ENCODE measurements around the gene REV3L. TPM values are rescaled to one million over a fixed set of nuclear protein-coding genes. Genes with fewer than 3 reads are reported as not detected.

Gene REV3L
- total and polyA plus RNA-seq, 2 donors (not counting 1 experiment from before 2014, with no cell fraction given) = 4.7 to 37.9 TPM

DNA sequence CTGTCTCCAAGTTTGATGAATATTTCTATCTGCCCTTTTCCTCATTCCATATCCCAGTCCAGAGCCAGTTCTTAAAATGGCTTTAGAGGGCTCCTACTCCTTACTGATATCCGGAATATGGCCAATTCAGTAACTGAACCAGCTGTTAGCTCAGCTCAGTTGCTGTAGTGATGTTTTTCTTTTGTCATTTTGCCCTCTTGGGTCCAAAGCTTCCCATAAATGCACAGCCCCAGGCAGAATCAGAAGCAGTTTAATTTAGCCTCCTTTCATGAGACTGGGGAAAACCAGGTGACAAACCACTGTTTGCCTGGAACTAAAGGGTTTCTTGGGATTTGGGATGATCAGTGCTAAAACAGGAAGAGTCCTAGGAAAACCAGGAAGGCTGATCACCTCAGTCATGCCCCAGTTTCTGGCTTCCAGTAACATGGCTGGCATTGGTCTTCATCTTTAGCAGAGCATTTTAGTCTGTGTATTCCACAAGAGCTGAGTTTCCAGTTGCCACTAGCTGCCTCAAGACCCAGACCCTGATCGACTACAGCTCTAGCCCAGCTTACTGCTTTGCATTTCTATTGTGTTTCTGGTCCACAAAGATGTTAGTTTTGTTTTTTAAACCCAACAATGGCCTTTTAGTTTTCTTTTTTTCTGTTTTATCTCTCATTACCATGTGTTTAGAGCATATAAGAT lies 40.6 kb upstream of the REV3L start:
- no peaks in the 10 kb centered on the region for H3K36me3 ChIP-seq (replicated peaks in 1 of 2; ENCODE audit: control extremely low read depth in 1 of 2, control insufficient read depth in 1 of 2, extremely low read depth in 1 of 2, insufficient read depth in 2 of 2, low read length in 1 of 2)
- ChIA-PET CTCF (no interaction called here), POLR2A (no interaction called here)
- H3K27me3 ChIP-seq (replicated peaks in 1 of 4; ENCODE audit: control extremely low read depth in 1 of 4, control insufficient read depth in 3 of 4, insufficient read depth in 4 of 4, low read length in 3 of 4) = no peaks in the 10 kb centered on the region
- no peak for ATAC-seq (ENCODE audit: low read depth)
- no peak overlapping the region for H3K4me2 ChIP-seq (replicated peaks; ENCODE audit: low read depth, low read length, poor library complexity, severe bottlenecking)
- 88% methylated on average over 1 of the region's 2 CpGs for WGBS (ENCODE audit: insufficient coverage)
- no peak overlapping the region for H3K27ac ChIP-seq (ENCODE audit: low read length in 2 of 2)
- no peaks in the 10 kb centered on the region for H3K4me1 ChIP-seq (ENCODE audit: control insufficient read depth in 2 of 2, insufficient read depth in 2 of 2, low read length in 2 of 2)
- no peaks in the 10 kb centered on the region for H4K20me1 ChIP-seq (ENCODE audit: control insufficient read depth, insufficient read depth, low read length, poor library complexity, severe bottlenecking)
- no peak overlapping the region for H3K4me3 ChIP-seq (ENCODE audit: control extremely low read depth in 1 of 5, extremely low read depth in 1 of 5, insufficient read depth in 1 of 5, low read depth in 2 of 5, low read length in 4 of 5)
- Mint-ChIP-seq H3K4me3 (no peak overlapping the region), H3K9me3 (ENCODE audit: insufficient read depth) (no peaks in the 10 kb centered on the region), H3K27ac (no peak overlapping the region), H3K27me3 (no peaks in the 10 kb centered on the region), H3K4me1 (peaks cover 6% of the 10 kb centered on the region)
- intact Hi-C loops (cut with micrococcal nuclease) = no loop called here
- no peak for DNase-seq
- no peak overlapping the region for H2AFZ ChIP-seq (ENCODE audit: insufficient read depth, low read depth, low read length, poor library complexity, severe bottlenecking)
- no peaks in the 10 kb centered on the region for H3K79me2 ChIP-seq (ENCODE audit: control insufficient read depth, insufficient read depth, low read length)
- H3K9me3 ChIP-seq (ENCODE audit: control extremely low read depth in 1 of 3, control insufficient read depth in 2 of 3, insufficient read depth in 1 of 3, low read length in 2 of 3) = peaks cover 0 to 4% (median 0%) of the 10 kb centered on the region in 3 donors
- H3K9ac ChIP-seq (ENCODE audit: low read length) = no peak overlapping the region
- TF ChIP-seq, protein P1, sequence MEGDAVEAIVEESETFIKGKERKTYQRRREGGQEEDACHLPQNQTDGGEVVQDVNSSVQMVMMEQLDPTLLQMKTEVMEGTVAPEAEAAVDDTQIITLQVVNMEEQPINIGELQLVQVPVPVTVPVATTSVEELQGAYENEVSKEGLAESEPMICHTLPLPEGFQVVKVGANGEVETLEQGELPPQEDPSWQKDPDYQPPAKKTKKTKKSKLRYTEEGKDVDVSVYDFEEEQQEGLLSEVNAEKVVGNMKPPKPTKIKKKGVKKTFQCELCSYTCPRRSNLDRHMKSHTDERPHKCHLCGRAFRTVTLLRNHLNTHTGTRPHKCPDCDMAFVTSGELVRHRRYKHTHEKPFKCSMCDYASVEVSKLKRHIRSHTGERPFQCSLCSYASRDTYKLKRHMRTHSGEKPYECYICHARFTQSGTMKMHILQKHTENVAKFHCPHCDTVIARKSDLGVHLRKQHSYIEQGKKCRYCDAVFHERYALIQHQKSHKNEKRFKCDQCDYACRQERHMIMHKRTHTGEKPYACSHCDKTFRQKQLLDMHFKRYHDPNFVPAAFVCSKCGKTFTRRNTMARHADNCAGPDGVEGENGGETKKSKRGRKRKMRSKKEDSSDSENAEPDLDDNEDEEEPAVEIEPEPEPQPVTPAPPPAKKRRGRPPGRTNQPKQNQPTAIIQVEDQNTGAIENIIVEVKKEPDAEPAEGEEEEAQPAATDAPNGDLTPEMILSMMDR (IDR thresholded peaks at IDR 0.05) = no peak
- TF ChIP-seq EZH2 (IDR thresholded peaks at IDR 0.05; ENCODE audit: borderline replicate concordance, insufficient read depth, low read depth, low read length, poor library complexity, severe bottlenecking) = no peak

DNA sequence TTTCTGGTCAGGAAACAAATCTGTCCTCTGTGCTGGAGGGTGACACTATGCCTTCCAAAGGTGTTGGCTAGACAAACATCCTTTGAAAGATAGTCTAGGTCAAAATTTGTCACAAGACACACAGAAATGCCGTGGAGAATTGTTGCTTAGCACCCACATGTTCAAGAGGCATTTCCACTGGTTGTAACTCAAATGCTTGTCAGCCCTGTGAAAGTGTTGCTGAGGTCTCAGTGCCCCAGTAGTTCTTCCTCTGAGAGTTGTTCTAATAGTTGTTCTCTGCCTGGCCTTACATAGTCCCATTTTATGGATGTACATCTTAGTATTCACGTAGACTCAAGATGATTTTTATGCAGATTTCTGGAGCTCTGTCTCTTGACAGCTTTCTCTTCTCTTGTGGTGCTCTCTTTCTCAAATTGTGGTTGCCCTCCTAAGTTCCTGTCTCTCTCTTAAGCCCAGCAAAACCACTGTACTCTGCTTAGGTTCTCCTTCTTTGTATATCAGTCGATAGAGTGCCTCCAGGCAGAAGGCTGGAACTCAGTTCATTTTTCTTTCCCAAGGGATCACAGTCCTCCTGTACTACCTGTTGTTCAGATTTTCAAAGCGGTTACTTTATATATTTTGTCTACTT lies 39.5 kb upstream of the REV3L start:
- CTCF ChIA-PET = no interaction called here
- ATAC-seq (ENCODE audit: low read depth) = no peak

More for the DNA sequence above, 39.5 kb upstream of the REV3L start:
- Mint-ChIP-seq H3K9me3 (ENCODE audit: insufficient read depth) (no peaks in the 10 kb centered on the region), H3K4me3 (no peak overlapping the region), H3K27ac (no peak overlapping the region), H3K27me3 (no peaks in the 10 kb centered on the region), H3K4me1 (peaks cover 6% of the 10 kb centered on the region)
- Histone ChIP-seq H2AFZ (ENCODE audit: insufficient read depth, low read depth, low read length, poor library complexity, severe bottlenecking) (no peak overlapping the region), H4K20me1 (ENCODE audit: control insufficient read depth, insufficient read depth, low read length, poor library complexity, severe bottlenecking) (no peaks in the 10 kb centered on the region), H3K4me3 (ENCODE audit: control extremely low read depth in 1 of 5, extremely low read depth in 1 of 5, insufficient read depth in 1 of 5, low read depth in 2 of 5, low read length in 4 of 5) (no peak overlapping the region), H3K9ac (ENCODE audit: low read length) (no peak overlapping the region), H3K4me1 (ENCODE audit: control insufficient read depth in 2 of 2, insufficient read depth in 2 of 2, low read length in 2 of 2) (no peaks in the 10 kb centered on the region), H3K4me2 (replicated peaks; ENCODE audit: low read depth, low read length, poor library complexity, severe bottlenecking) (no peak overlapping the region), H3K9me3 (ENCODE audit: control extremely low read depth in 1 of 3, control insufficient read depth in 2 of 3, insufficient read depth in 1 of 3, low read length in 2 of 3) (peaks cover 0 to 4% (median 0%) of the 10 kb centered on the region in 3 donors), H3K27ac (ENCODE audit: low read length in 2 of 2) (no peak overlapping the region), H3K27me3 (replicated peaks in 1 of 4; ENCODE audit: control extremely low read depth in 1 of 4, control insufficient read depth in 3 of 4, insufficient read depth in 4 of 4, low read length in 3 of 4) (no peaks in the 10 kb centered on the region), H3K79me2 (ENCODE audit: control insufficient read depth, insufficient read depth, low read length) (no peaks in the 10 kb centered on the region), H3K36me3 (replicated peaks in 1 of 2; ENCODE audit: control extremely low read depth in 1 of 2, control insufficient read depth in 1 of 2, extremely low read depth in 1 of 2, insufficient read depth in 2 of 2, low read length in 1 of 2) (no peaks in the 10 kb centered on the region)
- intact Hi-C loops (cut with micrococcal nuclease) = no loop called here
- POLR2A ChIA-PET = no interaction called here
- no peak for DNase-seq
- TF ChIP-seq, protein P1 (IDR thresholded peaks at IDR 0.05) = no peak
- TF ChIP-seq EZH2 (IDR thresholded peaks at IDR 0.05; ENCODE audit: borderline replicate concordance, insufficient read depth, low read depth, low read length, poor library complexity, severe bottlenecking) = no peak
- WGBS (ENCODE audit: insufficient coverage) = 70% methylated on average over 2 of the region's 4 CpGs
